PC-9 (cell line): ENCODE data around the gene HMMR.

ENCODE experiments used
- EZH2 ChIP-seq: fragments of 200-600 bp; sonication (generic); IDR thresholded peaks from 2 replicates; pipeline ENCODE4 v1.8.0; 2017; ENCODE audit warnings: antibody characterized with exemption, low read depth
- TF ChIP-seq, protein P1 (sequence below): fragments of 200-600 bp; sonication (generic); conservative IDR thresholded peaks from 2 replicates; pipeline ENCODE4 v1.6.1; 2017; ENCODE audit warnings: mixed run types, antibody characterized with exemption, mild to moderate bottlenecking, moderate library complexity

DNA sequence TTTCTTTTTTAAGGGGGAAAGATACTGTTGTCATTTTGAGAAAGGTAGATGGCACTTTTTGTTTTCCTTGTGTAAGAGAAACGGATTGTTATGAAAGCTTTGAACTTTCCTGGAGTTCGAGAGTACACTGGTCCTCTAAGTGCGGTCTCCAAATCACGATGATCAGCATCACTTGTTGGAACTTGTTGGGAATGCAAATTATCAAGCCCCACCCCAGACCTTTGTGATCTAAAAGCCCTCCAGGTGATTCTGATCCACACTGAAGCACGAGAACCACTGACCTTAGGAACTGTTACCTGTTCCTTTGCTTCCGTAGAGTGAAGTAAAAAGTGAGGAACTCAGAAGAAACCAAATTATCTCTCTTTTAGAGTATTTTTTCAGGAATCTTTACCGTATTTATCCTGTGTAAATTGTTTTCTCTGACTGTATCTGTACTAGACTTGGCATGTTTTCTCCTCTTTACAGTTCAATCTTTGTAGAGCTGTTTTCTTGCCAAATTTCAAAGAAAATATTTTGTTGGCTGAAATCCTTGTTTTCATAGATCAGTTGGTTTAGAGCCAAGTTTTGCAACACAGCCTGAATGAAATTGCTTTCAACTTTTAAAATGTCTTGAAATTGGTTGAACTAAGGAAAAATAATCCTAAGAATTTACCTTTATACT is 49.0 kb downstream of the HMMR start:
- TF ChIP-seq, protein P1, sequence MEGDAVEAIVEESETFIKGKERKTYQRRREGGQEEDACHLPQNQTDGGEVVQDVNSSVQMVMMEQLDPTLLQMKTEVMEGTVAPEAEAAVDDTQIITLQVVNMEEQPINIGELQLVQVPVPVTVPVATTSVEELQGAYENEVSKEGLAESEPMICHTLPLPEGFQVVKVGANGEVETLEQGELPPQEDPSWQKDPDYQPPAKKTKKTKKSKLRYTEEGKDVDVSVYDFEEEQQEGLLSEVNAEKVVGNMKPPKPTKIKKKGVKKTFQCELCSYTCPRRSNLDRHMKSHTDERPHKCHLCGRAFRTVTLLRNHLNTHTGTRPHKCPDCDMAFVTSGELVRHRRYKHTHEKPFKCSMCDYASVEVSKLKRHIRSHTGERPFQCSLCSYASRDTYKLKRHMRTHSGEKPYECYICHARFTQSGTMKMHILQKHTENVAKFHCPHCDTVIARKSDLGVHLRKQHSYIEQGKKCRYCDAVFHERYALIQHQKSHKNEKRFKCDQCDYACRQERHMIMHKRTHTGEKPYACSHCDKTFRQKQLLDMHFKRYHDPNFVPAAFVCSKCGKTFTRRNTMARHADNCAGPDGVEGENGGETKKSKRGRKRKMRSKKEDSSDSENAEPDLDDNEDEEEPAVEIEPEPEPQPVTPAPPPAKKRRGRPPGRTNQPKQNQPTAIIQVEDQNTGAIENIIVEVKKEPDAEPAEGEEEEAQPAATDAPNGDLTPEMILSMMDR, result no peak
- no peak for TF ChIP-seq EZH2
